NCI-H2171 (cell line): ENCODE results near the gene CTPS2.

Experiments used
- DNase-seq: peaks from one replicate; lab custom pipeline; 2025; lab: John Stamatoyannopoulos, UW

CTPS2 gene

DNA sequence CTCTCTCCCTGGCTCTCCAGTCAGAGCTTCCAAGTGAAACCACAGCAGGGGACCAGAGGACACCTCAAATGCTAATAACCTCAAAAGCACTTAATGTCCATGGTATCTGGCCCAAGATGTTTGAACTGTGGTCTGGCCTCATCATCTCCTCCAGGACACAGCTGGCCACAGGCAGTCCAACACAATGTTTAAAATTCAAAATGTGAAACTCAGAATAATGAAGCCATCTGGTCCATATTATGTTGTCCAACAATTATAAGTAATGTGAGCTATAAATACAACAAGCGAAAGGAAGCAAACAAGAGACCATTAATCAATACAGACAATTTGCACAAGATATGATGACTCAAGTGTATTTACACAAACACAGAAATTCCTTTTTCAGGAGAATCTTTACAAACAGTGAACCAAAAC lies 153.3 kb downstream of the CTPS2 start:
- DNase-seq = no peak

DNA sequence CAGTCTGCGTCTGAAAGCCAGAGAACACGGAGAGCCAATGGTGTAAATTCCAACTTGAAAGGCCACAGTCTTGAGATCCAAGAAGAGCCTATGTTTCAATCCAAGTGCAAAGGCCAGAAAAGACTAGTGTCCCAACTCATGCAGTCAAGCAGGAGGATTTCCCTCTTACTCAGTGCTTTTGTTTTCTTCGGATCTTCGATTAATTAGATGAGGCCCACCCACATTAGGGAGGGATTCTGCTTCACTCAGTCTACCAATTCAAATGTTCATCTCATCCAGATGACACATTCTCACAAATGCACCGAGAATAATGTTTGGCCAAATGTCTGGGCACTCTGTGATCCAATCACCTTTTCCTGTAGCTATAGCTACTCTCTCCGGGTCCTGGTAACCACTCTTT lies 154.0 kb downstream of the CTPS2 start:
- no peak for DNase-seq

DNA sequence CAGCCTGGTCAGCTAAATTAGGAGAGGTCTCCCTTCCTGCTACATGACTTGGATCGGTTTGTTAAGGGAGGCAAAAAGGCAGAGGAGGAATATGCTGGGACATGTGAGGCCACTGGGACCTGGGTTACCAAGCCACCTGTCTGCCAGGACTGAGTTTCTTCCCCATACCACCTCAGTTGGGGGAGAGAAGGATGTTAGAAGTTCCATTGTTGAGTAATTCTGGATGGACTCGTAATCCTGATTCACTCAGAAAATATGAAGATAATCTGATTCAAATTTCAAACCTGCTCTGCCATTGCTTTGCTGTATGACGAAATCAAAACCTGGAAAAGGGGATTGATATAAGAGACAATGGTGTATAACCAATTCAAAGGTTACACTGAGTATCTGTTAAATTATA lies 159.9 kb downstream of the CTPS2 start:
- DNase-seq = no peak

DNA sequence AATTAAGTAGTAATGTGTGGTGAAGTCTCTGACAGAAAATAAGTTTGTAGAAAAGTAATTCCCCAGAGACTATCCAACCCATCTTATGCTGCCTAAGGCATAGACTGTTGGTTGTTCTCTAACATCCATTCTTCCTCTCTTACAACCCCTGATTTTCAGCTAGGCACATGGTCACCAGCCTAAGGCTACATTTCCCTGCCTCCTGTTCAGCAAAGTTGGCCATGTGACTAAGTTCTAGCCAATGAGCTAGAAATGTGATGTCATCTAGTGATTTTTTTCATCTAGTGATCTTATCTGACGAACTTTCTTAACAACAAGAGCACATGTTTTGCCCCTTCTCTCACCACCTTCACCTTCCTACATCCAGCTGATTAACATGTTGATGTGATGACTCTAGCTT lies 164.8 kb downstream of the CTPS2 start:
- DNase-seq = no peak

DNA sequence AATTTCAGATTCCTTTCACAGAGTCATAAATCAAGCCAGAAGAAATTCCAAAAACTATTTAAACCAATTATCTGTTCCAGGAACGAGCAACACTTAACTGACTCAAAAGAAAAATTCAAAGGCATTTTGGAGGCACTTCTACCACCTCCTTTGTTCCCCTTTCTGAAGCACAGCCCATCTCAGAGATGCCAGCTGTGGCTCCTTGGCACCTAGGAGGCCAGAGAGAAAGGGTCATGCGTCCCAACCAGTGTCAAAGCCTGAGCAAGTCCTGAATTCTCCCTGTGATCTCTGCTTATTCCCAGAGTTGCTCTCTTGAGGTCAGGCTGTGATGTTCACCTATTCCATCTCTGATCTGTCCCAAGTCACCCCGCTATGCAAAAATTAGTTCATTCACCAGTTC lies 167.5 kb downstream of the CTPS2 start:
- no peak for DNase-seq
